ENCODE measurements around the gene ZNF200. TPM values are rescaled to one million over a fixed set of nuclear protein-coding genes. Genes with fewer than 3 reads are reported as not detected.
A peak's percentile ranks its signal among the peaks of the same experiment; 100 is the strongest.

Gene ZNF200
- total RNA-seq, 2 experiments from 2014 or later, result 12.3 to 12.9 TPM

- H3K4me3 Mint-ChIP-seq, result no peak overlapping the region
- H3K36me3 Mint-ChIP-seq, result peaks cover 43% of the 10 kb centered on the region
- peaks cover 4% of the 10 kb centered on the region for H3K9me3 Mint-ChIP-seq (ENCODE audit: low read depth)
- no peak overlapping the region for H3K27ac Mint-ChIP-seq
- ATAC-seq (no peak), DNase-seq (no peak)
- H3K4me1 Mint-ChIP-seq, result peaks cover 28% of the 10 kb centered on the region
- no peaks in the 10 kb centered on the region for H3K27me3 Mint-ChIP-seq
- CTCF ChIA-PET, result interaction anchor here (0.6 to 5.6 kb wide), 10 partner anchors 10 to 233 kb away, joined by 3 to 44 read pairs (median 5); partner anchors contain the start of genes CLUAP1, ZNF174, ZNF263 and ZSCAN32
Observed at GRCh38 chr16:3266873-3267537, 32.0 kb upstream of the ZNF200 start.

- H3K4me1 Mint-ChIP-seq, result peaks cover 31% of the 10 kb centered on the region
- DNase-seq (peak; percentile 99), ATAC-seq (peak; percentile 92)
- H3K36me3 Mint-ChIP-seq, result peaks cover 42% of the 10 kb centered on the region
- H3K4me3 Mint-ChIP-seq, result peak overlapping the region; percentile 87
- CTCF ChIA-PET, result interaction anchor here (1.0 to 5.6 kb wide), 5 partner anchors 19 to 257 kb away, joined by 3 to 44 read pairs (median 3); partner anchors contain the start of genes ZNF174, ZNF263 and ZSCAN32
- H3K27me3 Mint-ChIP-seq, result no peaks in the 10 kb centered on the region
- peaks cover 3% of the 10 kb centered on the region for H3K9me3 Mint-ChIP-seq (ENCODE audit: low read depth)
- H3K27ac Mint-ChIP-seq, result peak overlapping the region; percentile 98
Observed at GRCh38 chr16:3264137-3265036, 29.4 kb upstream of the ZNF200 start.

GRCh38 chr16:3262517-3262916 lies 27.6 kb upstream of the ZNF200 start:
- peak overlapping the region; percentile 87 for H3K4me3 Mint-ChIP-seq
- H3K9me3 Mint-ChIP-seq (ENCODE audit: low read depth), result no peaks in the 10 kb centered on the region
- peaks cover 31% of the 10 kb centered on the region for H3K4me1 Mint-ChIP-seq
- ATAC-seq, result no peak
- peak overlapping the region; percentile 79 for H3K27ac Mint-ChIP-seq
- peaks cover 28% of the 10 kb centered on the region for H3K36me3 Mint-ChIP-seq
- DNase-seq, result no peak
- CTCF ChIA-PET, result interaction anchor here (0.6 to 5.6 kb wide), 2 partner anchors 21 to 148 kb away, joined by 3 to 44 read pairs; partner anchors contain the start of gene ZNF263
- peaks cover 3% of the 10 kb centered on the region for H3K27me3 Mint-ChIP-seq

DNA sequence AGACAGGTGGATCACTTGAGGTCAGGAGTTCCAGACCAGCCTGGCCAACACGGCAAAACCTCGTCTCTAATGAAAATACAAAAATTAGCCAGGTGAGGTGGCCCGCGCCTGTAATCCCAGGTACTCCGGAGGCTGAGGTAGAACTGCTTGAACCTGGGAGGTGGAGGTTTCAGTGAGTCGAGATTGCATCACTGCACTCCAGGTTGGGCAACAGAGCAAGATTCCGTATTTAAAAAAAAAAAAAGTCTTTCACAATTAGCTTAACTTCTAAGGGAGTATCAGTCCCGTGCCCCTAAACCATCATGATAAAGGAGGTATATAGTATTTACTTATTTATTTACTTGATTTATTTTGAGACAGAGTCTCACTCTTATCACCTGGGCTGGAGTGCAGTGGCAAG lies 24.9 kb upstream of the ZNF200 start:
- Mint-ChIP-seq H3K27me3 (peaks cover 3% of the 10 kb centered on the region), H3K4me1 (peaks cover 20% of the 10 kb centered on the region), H3K27ac (no peak overlapping the region), H3K9me3 (ENCODE audit: low read depth) (no peaks in the 10 kb centered on the region), H3K36me3 (peaks cover 11% of the 10 kb centered on the region), H3K4me3 (no peak overlapping the region)
- CTCF ChIA-PET, result no interaction called here
- ATAC-seq, result no peak
- DNase-seq, result no peak

GRCh38 chr16:3256866-3257465 lies 22.0 kb upstream of the ZNF200 start:
- CTCF ChIA-PET, result no interaction called here
- ATAC-seq, result no peak
- H3K36me3 Mint-ChIP-seq, result peaks cover 2% of the 10 kb centered on the region

DNA sequence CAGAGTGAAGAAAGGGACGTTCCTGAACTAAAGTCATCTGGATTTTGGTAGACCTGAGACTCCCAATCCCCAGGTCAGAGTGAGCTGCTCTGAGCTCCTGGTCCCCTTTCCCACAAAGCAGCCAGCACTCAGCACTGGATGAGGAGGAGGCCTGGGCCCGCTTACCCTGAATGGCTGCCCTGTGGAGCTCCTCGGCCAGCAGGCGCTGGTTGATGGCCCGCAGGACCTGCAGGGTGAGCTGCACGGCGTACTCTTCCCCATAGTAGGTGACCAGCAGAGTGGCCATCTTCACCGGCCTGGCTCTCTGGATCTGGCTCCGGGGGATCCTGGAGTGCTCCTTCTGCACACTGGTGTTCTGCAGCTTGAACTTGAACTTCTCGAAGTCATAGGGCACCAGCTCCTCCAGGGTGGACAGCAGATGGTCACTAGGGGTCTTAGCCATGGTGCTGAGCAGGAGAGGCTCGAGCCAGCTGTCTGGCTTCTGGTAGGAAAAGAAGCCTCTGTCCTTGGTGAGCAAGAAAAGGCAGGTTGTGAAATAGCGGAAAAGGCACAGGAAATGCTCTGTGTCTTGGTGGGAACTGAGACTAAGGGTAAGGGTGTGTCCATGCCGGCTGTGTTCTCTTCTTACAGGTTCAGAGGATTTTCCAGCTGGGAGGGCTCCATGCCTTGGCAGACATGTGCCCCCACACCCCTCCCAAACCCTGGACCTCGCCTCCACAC lies 21.3 kb upstream of the ZNF200 start, which contains the start of gene MEFV:
Gene MEFV, minus strand, starts transcription at position 488 of the 720 bp plus-strand sequence. Its CDS starts 46 bp downstream, at position 442.
- no peaks in the 10 kb centered on the region for H3K4me1 Mint-ChIP-seq
- peaks cover 7% of the 10 kb centered on the region for H3K27me3 Mint-ChIP-seq
- CTCF ChIA-PET, result no interaction called here
- no peaks in the 10 kb centered on the region for H3K36me3 Mint-ChIP-seq
- ATAC-seq (no peak), DNase-seq (no peak)
- H3K4me3 Mint-ChIP-seq, result no peak within 1 kb of the TSS
- H3K27ac Mint-ChIP-seq, result no peak within 1 kb of the TSS
- no peaks in the 10 kb centered on the region for H3K9me3 Mint-ChIP-seq (ENCODE audit: low read depth)

More at GRCh38 chr16:3256866-3257465, 22.0 kb upstream of the ZNF200 start:
- peaks cover 2% of the 10 kb centered on the region for H3K4me1 Mint-ChIP-seq
- no peak overlapping the region for H3K4me3 Mint-ChIP-seq
- DNase-seq, result no peak
- no peak overlapping the region for H3K27ac Mint-ChIP-seq
- peaks cover 3% of the 10 kb centered on the region for H3K27me3 Mint-ChIP-seq
- no peaks in the 10 kb centered on the region for H3K9me3 Mint-ChIP-seq (ENCODE audit: low read depth)

- CTCF ChIA-PET, result no interaction called here
- DNase-seq (no peak), ATAC-seq (no peak)
- no peak overlapping the region for H3K27ac Mint-ChIP-seq
- H3K27me3 Mint-ChIP-seq, result peaks cover 10% of the 10 kb centered on the region
- H3K4me3 Mint-ChIP-seq, result no peak overlapping the region
- no peaks in the 10 kb centered on the region for H3K4me1 Mint-ChIP-seq
- H3K9me3 Mint-ChIP-seq (ENCODE audit: low read depth), result peaks cover 2% of the 10 kb centered on the region
- no peaks in the 10 kb centered on the region for H3K36me3 Mint-ChIP-seq
Observed at GRCh38 chr16:3254309-3254708, 19.4 kb upstream of the ZNF200 start.

- ATAC-seq (no peak), DNase-seq (no peak)
- no peaks in the 10 kb centered on the region for H3K36me3 Mint-ChIP-seq
- CTCF ChIA-PET, result no interaction called here
- no peak overlapping the region for H3K4me3 Mint-ChIP-seq
- H3K27ac Mint-ChIP-seq, result no peak overlapping the region
- no peaks in the 10 kb centered on the region for H3K4me1 Mint-ChIP-seq
- H3K9me3 Mint-ChIP-seq (ENCODE audit: low read depth), result peaks cover 2% of the 10 kb centered on the region
- peaks cover 8% of the 10 kb centered on the region for H3K27me3 Mint-ChIP-seq
Observed at GRCh38 chr16:3252967-3253366, 18.0 kb upstream of the ZNF200 start.

- Mint-ChIP-seq H3K27me3 (peaks cover 8% of the 10 kb centered on the region), H3K9me3 (ENCODE audit: low read depth) (peaks cover 2% of the 10 kb centered on the region), H3K4me1 (no peaks in the 10 kb centered on the region), H3K36me3 (no peaks in the 10 kb centered on the region), H3K27ac (no peak overlapping the region), H3K4me3 (no peak overlapping the region)
- DNase-seq, result no peak
- ATAC-seq, result no peak
- CTCF ChIA-PET, result no interaction called here
Observed at GRCh38 chr16:3249451-3249850, 14.5 kb upstream of the ZNF200 start.

DNA sequence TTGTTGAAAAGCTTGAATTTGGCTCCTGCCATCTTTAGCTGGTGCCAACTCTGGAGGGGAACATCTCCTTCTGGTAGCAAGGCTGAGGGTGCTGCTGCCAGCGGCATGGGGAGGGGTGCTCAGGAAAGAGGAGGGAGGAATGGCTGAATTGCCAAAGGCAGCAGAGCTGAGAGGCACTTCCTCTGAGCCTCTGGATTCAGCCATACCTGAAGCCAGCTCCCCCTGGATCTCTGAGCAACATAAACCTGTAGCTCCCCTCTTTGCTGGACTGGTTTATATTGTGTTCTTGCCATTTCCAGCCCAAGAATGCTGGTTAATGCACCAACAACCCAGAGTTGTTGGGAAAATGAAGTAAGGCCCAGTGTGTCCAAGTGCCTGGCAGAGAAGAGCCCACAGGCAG lies 14.1 kb upstream of the ZNF200 start:
- no peak overlapping the region for H3K4me3 Mint-ChIP-seq
- H3K36me3 Mint-ChIP-seq, result no peaks in the 10 kb centered on the region
- H3K4me1 Mint-ChIP-seq, result peaks cover 2% of the 10 kb centered on the region
- no peak overlapping the region for H3K27ac Mint-ChIP-seq
- CTCF ChIA-PET, result no interaction called here
- DNase-seq, result no peak
- ATAC-seq, result no peak
- H3K9me3 Mint-ChIP-seq (ENCODE audit: low read depth), result peaks cover 2% of the 10 kb centered on the region
- H3K27me3 Mint-ChIP-seq, result peaks cover 9% of the 10 kb centered on the region

DNA sequence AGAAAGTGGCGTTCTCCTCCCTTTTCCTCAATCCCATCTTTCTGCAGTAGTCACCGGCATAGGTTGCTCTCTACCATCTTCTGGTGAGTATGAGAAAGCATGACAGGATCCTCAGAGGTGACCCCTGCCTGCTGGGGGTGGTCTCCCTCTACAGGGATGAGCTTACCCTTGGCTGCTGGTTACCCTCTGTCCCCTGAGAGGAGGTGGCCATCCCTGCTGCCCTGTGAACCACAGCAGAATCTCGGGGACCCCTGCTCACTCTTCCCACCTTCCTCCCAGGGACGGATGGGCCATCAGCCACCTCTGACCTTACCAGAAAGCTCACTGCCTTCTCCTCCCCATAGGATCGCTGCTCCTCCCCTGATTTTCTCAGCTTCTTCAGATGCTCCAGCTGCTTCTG lies 13.6 kb upstream of the ZNF200 start:
- ATAC-seq, result no peak
- peaks cover 6% of the 10 kb centered on the region for H3K4me1 Mint-ChIP-seq
- no peaks in the 10 kb centered on the region for H3K36me3 Mint-ChIP-seq
- CTCF ChIA-PET, result no interaction called here
- peaks cover 10% of the 10 kb centered on the region for H3K27me3 Mint-ChIP-seq
- no peak for DNase-seq
- H3K4me3 Mint-ChIP-seq, result no peak overlapping the region
- H3K9me3 Mint-ChIP-seq (ENCODE audit: low read depth), result peaks cover 2% of the 10 kb centered on the region
- no peak overlapping the region for H3K27ac Mint-ChIP-seq

DNA sequence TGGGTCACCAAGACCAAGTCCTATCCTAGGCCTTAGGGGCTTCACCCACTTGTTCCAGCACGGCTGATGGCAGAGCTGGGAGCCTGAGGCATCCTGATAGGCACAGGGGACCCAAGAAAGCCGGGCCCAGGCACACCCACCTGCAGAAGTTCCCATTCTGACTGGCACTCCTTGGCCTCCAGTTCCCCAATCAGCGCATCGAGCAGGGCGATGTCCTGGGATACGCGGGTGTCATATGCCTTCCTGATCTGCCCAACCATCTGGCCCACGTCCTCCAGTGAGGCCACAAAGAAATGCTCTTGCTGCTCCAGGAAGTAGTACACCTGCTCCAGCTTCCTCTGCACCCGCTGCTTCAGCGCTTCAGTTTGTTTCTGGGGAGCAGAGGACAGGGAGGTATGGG lies 11.9 kb upstream of the ZNF200 start:
- DNase-seq (no peak), ATAC-seq (no peak)
- CTCF ChIA-PET, result no interaction called here
- Mint-ChIP-seq H3K36me3 (no peaks in the 10 kb centered on the region), H3K27ac (no peak overlapping the region), H3K9me3 (ENCODE audit: low read depth) (peaks cover 2% of the 10 kb centered on the region), H3K4me1 (peaks cover 7% of the 10 kb centered on the region), H3K4me3 (no peak overlapping the region), H3K27me3 (peaks cover 10% of the 10 kb centered on the region)

- ATAC-seq, result no peak
- peaks cover 7% of the 10 kb centered on the region for H3K4me1 Mint-ChIP-seq
- CTCF ChIA-PET, result interaction anchor here (1.4 kb wide), 1 partner anchor 39 kb away, joined by 3 read pairs; no protein-coding TSS in a partner anchor
- DNase-seq, result no peak
- H3K4me3 Mint-ChIP-seq, result no peak overlapping the region
- no peaks in the 10 kb centered on the region for H3K36me3 Mint-ChIP-seq
- peaks cover 2% of the 10 kb centered on the region for H3K9me3 Mint-ChIP-seq (ENCODE audit: low read depth)
- no peak overlapping the region for H3K27ac Mint-ChIP-seq
- H3K27me3 Mint-ChIP-seq, result peaks cover 5% of the 10 kb centered on the region
Observed at GRCh38 chr16:3246002-3246401, 11.0 kb upstream of the ZNF200 start.
